IMR-90 (cell line): ENCODE data around the gene SLC1A1. TPM values are rescaled to one million over a fixed set of nuclear protein-coding genes. Genes with fewer than 3 reads are reported as not detected.

ENCODE experiments used
- ATAC-seq: fragments of 200-7000 bp; cut with Tn5 transposase; 2 replicates; pipeline ENCODE4 v1.9.1; 2020; ENCODE audit warnings: low read depth, mild to moderate bottlenecking, moderate library complexity
- BruUV-seq: library from RNA; stranded (reverse); fragments of 400-500 nt; replicated peaks from 2 replicates; lab custom pipeline; 2021; lab: Mats Ljungman, UMichigan
- CTCF ChIA-PET: fragments of 300-600 bp; formaldehyde crosslinking; extraction: SDS; loops from one replicate; lab custom pipeline; 2021; ENCODE audit warnings: antibody characterized with exemption; lab: Yijun Ruan, JAX
- POLR2A ChIA-PET: fragments of 300-600 bp; sonication (Branson Sonifier 250); formaldehyde crosslinking; loops from one replicate; lab custom pipeline; 2022; ENCODE audit warnings: antibody characterized with exemption; ENCODE audit not compliant: unreplicated experiment; lab: Charles Lee
- DNase-seq: peaks from one replicate; pipeline ENCODE4 v3.0.0; 2013
- H2AFZ ChIP-seq: replicated peaks from 2 replicates; pipeline ENCODE3; 2013; ENCODE audit warnings: low read length, mild to moderate bottlenecking; ENCODE audit not compliant: poor library complexity
- H2AK5ac ChIP-seq: 2 replicates; pipeline ENCODE4 v1.6.1; 2013; ENCODE audit warnings: low read depth, low read length, inconsistent platforms
- H2AK9ac ChIP-seq: replicated peaks from 2 replicates; pipeline ENCODE3; 2013; ENCODE audit warnings: mild to moderate bottlenecking, low read depth, low read length, moderate library complexity; ENCODE audit not compliant: poor library complexity
- H2BK120ac ChIP-seq: 2 replicates; pipeline ENCODE4 v1.6.1; 2013; ENCODE audit warnings: low read depth, low read length, inconsistent platforms
- H2BK15ac ChIP-seq: 3 replicates; pipeline ENCODE4 v1.6.1; 2013; ENCODE audit warnings: low read depth, low read length, inconsistent platforms
- H2BK20ac ChIP-seq: 2 replicates; pipeline ENCODE4 v1.6.1; 2013; ENCODE audit warnings: low read depth, mild to moderate bottlenecking, inconsistent platforms, low read length, moderate library complexity
- H2BK5ac ChIP-seq: 2 replicates; pipeline ENCODE4 v1.6.1; 2013; ENCODE audit warnings: mild to moderate bottlenecking, low read depth, low read length, inconsistent platforms; ENCODE audit not compliant: poor library complexity, severe bottlenecking
- H3K14ac ChIP-seq: replicated peaks from 2 replicates; pipeline ENCODE4 v1.6.1; 2013; ENCODE audit warnings: low read depth, low read length, inconsistent platforms
- H3K18ac ChIP-seq: 2 replicates; pipeline ENCODE4 v1.6.1; 2013; ENCODE audit warnings: low read depth, low read length, control low read depth
- H3K23ac ChIP-seq: 2 replicates; pipeline ENCODE4 v1.6.1; 2013; ENCODE audit warnings: low read depth, low read length, inconsistent platforms
- H3K27ac ChIP-seq: 2 replicates; pipeline ENCODE4 v1.5.1; 2013; ENCODE audit warnings: mild to moderate bottlenecking, control low read depth, low read length; ENCODE audit not compliant: insufficient read depth
- H3K27me3 ChIP-seq: 2 replicates; pipeline ENCODE4 v1.6.1; 2013; ENCODE audit warnings: low read length; ENCODE audit not compliant: control insufficient read depth, insufficient read depth
- H3K36me3 ChIP-seq: 2 replicates; pipeline ENCODE4 v1.6.1; 2013; ENCODE audit warnings: low read length, mixed read lengths; ENCODE audit not compliant: control insufficient read depth, insufficient read depth
- H3K4ac ChIP-seq: 2 replicates; pipeline ENCODE4 v1.6.1; 2013; ENCODE audit warnings: low read depth, low read length, inconsistent platforms
- H3K4me1 ChIP-seq: 2 replicates; pipeline ENCODE4 v1.6.1; 2013; ENCODE audit warnings: low read length, mixed read lengths; ENCODE audit not compliant: control insufficient read depth, insufficient read depth
- H3K4me2 ChIP-seq: 2 replicates; pipeline ENCODE4 v1.6.1; 2013; ENCODE audit warnings: low read depth, mild to moderate bottlenecking, control low read depth, low read length, moderate library complexity
- H3K4me3 ChIP-seq: 2 replicates; pipeline ENCODE4 v1.5.1; 2013; ENCODE audit warnings: low read depth, mild to moderate bottlenecking, control low read depth, low read length, moderate library complexity; ENCODE audit not compliant: insufficient read depth
- H3K56ac ChIP-seq: 2 replicates; pipeline ENCODE4 v1.6.1; 2013; ENCODE audit warnings: low read length, inconsistent platforms; ENCODE audit not compliant: insufficient read depth; ENCODE audit errors: extremely low read depth
- H3K79me1 ChIP-seq, 2 experiments: 2 replicates each; pipeline ENCODE4 v1.6.1; 2013; ENCODE audit warnings: low read length in 2 of 2, inconsistent platforms in 1 of 2, low read depth in 1 of 2
- H3K9ac ChIP-seq: 2 replicates; pipeline ENCODE4 v1.6.1; 2013; ENCODE audit warnings: low read depth, low read length, control low read depth
- H3K9me1 ChIP-seq: 2 replicates; pipeline ENCODE4 v1.6.1; 2013; ENCODE audit warnings: low read length, inconsistent platforms; ENCODE audit not compliant: insufficient read depth
- H3K9me3 ChIP-seq: 2 replicates; pipeline ENCODE4 v1.6.1; 2013; ENCODE audit warnings: low read length; ENCODE audit not compliant: control insufficient read depth, insufficient read depth
- H4K20me1 ChIP-seq: 2 replicates; pipeline ENCODE4 v1.6.1; 2013; ENCODE audit warnings: low read length, inconsistent platforms; ENCODE audit not compliant: insufficient read depth
- H4K5ac ChIP-seq: 2 replicates; pipeline ENCODE4 v1.6.1; 2013; ENCODE audit warnings: mild to moderate bottlenecking, low read depth, low read length, control low read depth
- H4K8ac ChIP-seq, 2 experiments: 2 replicates each; pipeline ENCODE4 v1.6.1; 2013; ENCODE audit warnings: low read depth in 2 of 2, low read length in 2 of 2, control low read depth in 1 of 2, inconsistent platforms in 1 of 2
- H4K91ac ChIP-seq: 2 replicates; pipeline ENCODE4 v1.6.1; 2013; ENCODE audit warnings: low read depth, low read length, inconsistent platforms; ENCODE audit not compliant: insufficient read depth
- BHLHE40 ChIP-seq: fragments of 150-350 bp; IDR thresholded peaks from 2 replicates; pipeline ENCODE4 v1.6.1; 2016; ENCODE audit warnings: mild to moderate bottlenecking, low read depth, low read length
- CHD1 ChIP-seq: IDR thresholded peaks from 2 replicates; pipeline ENCODE4 v1.6.1; 2012; ENCODE audit warnings: low read depth, low read length, improper control_type of control experiment
- CTCF ChIP-seq: conservative IDR thresholded peaks from 2 replicates; pipeline ENCODE4 v1.5.1; 2012; ENCODE audit warnings: mild to moderate bottlenecking, low read depth, low read length, improper control_type of control experiment
- MAFK ChIP-seq: IDR thresholded peaks from 2 replicates; pipeline ENCODE4 v1.6.1; 2012; ENCODE audit warnings: low read depth, low read length, improper control_type of control experiment
- MAZ ChIP-seq: IDR thresholded peaks from 2 replicates; pipeline ENCODE4 v1.6.1; 2012; ENCODE audit warnings: low read depth, mild to moderate bottlenecking, low read length, improper control_type of control experiment, moderate library complexity, borderline replicate concordance
- MXI1 ChIP-seq: IDR thresholded peaks from 2 replicates; pipeline ENCODE4 v1.6.1; 2012; ENCODE audit warnings: low read depth, mild to moderate bottlenecking, low read length, moderate library complexity, borderline replicate concordance
- NFE2L2 ChIP-seq: fragments of 150-350 bp; IDR thresholded peaks from 2 replicates; pipeline ENCODE4 v1.6.1; 2016; ENCODE audit warnings: low read depth, mild to moderate bottlenecking, low read length
- POLR2A ChIP-seq: IDR thresholded peaks from 2 replicates; pipeline ENCODE4 v1.6.1; 2012; ENCODE audit warnings: mild to moderate bottlenecking, low read depth, low read length
- RAD21 ChIP-seq: IDR thresholded peaks from 2 replicates; pipeline ENCODE4 v1.6.1; 2012; ENCODE audit warnings: low read length, improper control_type of control experiment
- RCOR1 ChIP-seq: IDR thresholded peaks from 2 replicates; pipeline ENCODE4 v1.6.1; 2012; ENCODE audit warnings: mild to moderate bottlenecking, low read length, improper control_type of control experiment; ENCODE audit not compliant: insufficient replicate concordance
- RFX5 ChIP-seq: IDR thresholded peaks from 2 replicates; pipeline ENCODE4 v1.8.0; 2012; ENCODE audit warnings: low read depth, mild to moderate bottlenecking, low read length, moderate library complexity
- SMC3 ChIP-seq: fragments of 150-350 bp; IDR thresholded peaks from 2 replicates; pipeline ENCODE4 v1.6.1; 2016; ENCODE audit warnings: low read depth, mild to moderate bottlenecking, antibody characterized with exemption, low read length, moderate library complexity
- USF2 ChIP-seq: fragments of 150-350 bp; IDR thresholded peaks from 2 replicates; pipeline ENCODE4 v1.6.1; 2017; ENCODE audit warnings: mild to moderate bottlenecking, antibody characterized with exemption, low read length, low read depth
- WGBS, 2 experiments: methylation state at CpG; one replicate each; pipeline versions ENCODE4 v1.1.5 to v1.1.7; 2013; ENCODE audit warnings: missing lambda C conversion rate in 2 of 2; ENCODE audit not compliant: insufficient read length in 1 of 2; ENCODE audit errors: extremely low coverage in 2 of 2; 5-methylcytosine and 5-hydroxymethylcytosine counted together
- dilution Hi-C: fragments of 300-500 bp; cut with HindIII; formaldehyde crosslinking; loops from one replicate; pipeline ENCODE4 v1.14.3; 2018; ENCODE audit warnings: low sequenced_read_pairs; ENCODE audit not compliant: unreplicated experiment
- in situ Hi-C: fragments of 300-500 bp; cut with MboI; formaldehyde crosslinking; loops from 3 replicates; pipeline ENCODE4 v1.14.3; 2019; ENCODE audit warnings: low sequenced_read_pairs, inconsistent platforms, mixed read lengths
- intact Hi-C: fragments of 100-400 bp; cut with micrococcal nuclease; formaldehyde crosslinking; loops from 2 replicates; pipeline ENCODE4 v1.10.0; 2022
- polyA plus RNA-seq, 3 experiments: library from polyadenylated mRNA; depleted of rRNA; stranded (reverse); fragments of >200 nt; gene quantifications; 2 replicates each; pipeline ENCODE4 v1.2.3, GENCODE V29; 2012; ENCODE audit warnings: low replicate concordance in 1 of 3
- total RNA-seq: library from RNA; depleted of rRNA; stranded (reverse); fragments of >200 nt; gene quantifications from 2 replicates; pipeline ENCODE4 v1.2.3, GENCODE V29; 2012
- TF ChIP-seq, protein P1 (sequence below): fragments of 150-350 bp; IDR thresholded peaks from 2 replicates; pipeline ENCODE4 v1.6.1; 2016; ENCODE audit warnings: low read depth, mild to moderate bottlenecking, low read length, moderate library complexity, borderline replicate concordance

Gene SLC1A1
- total and polyA plus RNA-seq, 2 of the 4 experiments (the other 2 are of a cell fraction): 2.2 to 4.1 TPM

GRCh38 chr9:4600368-4600767, 110.1 kb downstream of the SLC1A1 start (continued):
- TF ChIP-seq RFX5 (no peak), POLR2A (no peak), MAZ (no peak)

- H3K4me3 ChIP-seq: no peak overlapping the region
- H2AK9ac ChIP-seq: no peak overlapping the region
- H3K36me3 ChIP-seq: no peaks in the 10 kb centered on the region
- no peak overlapping the region for H3K23ac ChIP-seq
- no peak overlapping the region for H2BK120ac ChIP-seq
- H3K9me1 ChIP-seq: no peaks in the 10 kb centered on the region
- dilution Hi-C loops (no loop called here), intact Hi-C loops (loop anchor here (5.0 kb wide), 2 partner anchors 138 to 383 kb away; partner anchors contain the start of genes AK3 and JAK2), in situ Hi-C loops (no loop called here)
- no peak overlapping the region for H3K18ac ChIP-seq
- H3K9me3 ChIP-seq: no peaks in the 10 kb centered on the region
- no peak overlapping the region for H2BK20ac ChIP-seq
- no peaks in the 10 kb centered on the region for H4K20me1 ChIP-seq
- 60% methylated on average over 1 of the region's 5 CpGs; no CpG with 5 or more reads in 1 of the 2 experiments for WGBS, 2 experiments
- no peaks in the 10 kb centered on the region for H3K79me1 ChIP-seq
- no peak overlapping the region for H4K91ac ChIP-seq
- DNase-seq: no peak
- H3K27me3 ChIP-seq: peaks cover 1% of the 10 kb centered on the region; the same call in 1 of the 2 replicates
- POLR2A ChIA-PET: no interaction called here
- CTCF ChIA-PET: no interaction called here
- H3K27ac ChIP-seq: no peak overlapping the region
- H3K4ac ChIP-seq: no peak overlapping the region
- no peak for ATAC-seq
- H2AK5ac ChIP-seq: no peak overlapping the region
- no peak overlapping the region for H3K4me2 ChIP-seq
- no peak overlapping the region for H2BK5ac ChIP-seq
- no peak overlapping the region for H3K14ac ChIP-seq
- no peaks in the 10 kb centered on the region for H3K4me1 ChIP-seq
- no peak overlapping the region for H2AFZ ChIP-seq
- no peak overlapping the region for H4K5ac ChIP-seq
- no TSS peak for BruUV-seq
- H3K9ac ChIP-seq: no peak overlapping the region
- no peak overlapping the region for H2BK15ac ChIP-seq
- no peak overlapping the region for H4K8ac ChIP-seq
- no peak overlapping the region for H3K56ac ChIP-seq
- TF ChIP-seq MXI1 (no peak), MAZ (no peak), RFX5 (no peak), MAFK (no peak), RAD21 (no peak), RCOR1 (no peak), POLR2A (no peak), SMC3 (no peak), CHD1 (no peak), USF2 (no peak), CTCF (no peak), BHLHE40 (no peak), NFE2L2 (no peak)
- TF ChIP-seq, protein P1, sequence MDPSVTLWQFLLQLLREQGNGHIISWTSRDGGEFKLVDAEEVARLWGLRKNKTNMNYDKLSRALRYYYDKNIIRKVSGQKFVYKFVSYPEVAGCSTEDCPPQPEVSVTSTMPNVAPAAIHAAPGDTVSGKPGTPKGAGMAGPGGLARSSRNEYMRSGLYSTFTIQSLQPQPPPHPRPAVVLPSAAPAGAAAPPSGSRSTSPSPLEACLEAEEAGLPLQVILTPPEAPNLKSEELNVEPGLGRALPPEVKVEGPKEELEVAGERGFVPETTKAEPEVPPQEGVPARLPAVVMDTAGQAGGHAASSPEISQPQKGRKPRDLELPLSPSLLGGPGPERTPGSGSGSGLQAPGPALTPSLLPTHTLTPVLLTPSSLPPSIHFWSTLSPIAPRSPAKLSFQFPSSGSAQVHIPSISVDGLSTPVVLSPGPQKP: no peak
These were observed 113.6 kb downstream of the SLC1A1 start for GRCh38 chr9:4603830-4604229.
